GM19351 (cell line): ENCODE results near the gene ZBTB20.

Experiments
- ATAC-seq: cut with Tn5 transposase; IDR thresholded peaks from one replicate; pipeline ENCODE4 v1.9.1; 2021; ENCODE audit warnings: mild to moderate bottlenecking, moderate library complexity; ENCODE audit not compliant: unreplicated experiment

The ZBTB20 gene

DNA sequence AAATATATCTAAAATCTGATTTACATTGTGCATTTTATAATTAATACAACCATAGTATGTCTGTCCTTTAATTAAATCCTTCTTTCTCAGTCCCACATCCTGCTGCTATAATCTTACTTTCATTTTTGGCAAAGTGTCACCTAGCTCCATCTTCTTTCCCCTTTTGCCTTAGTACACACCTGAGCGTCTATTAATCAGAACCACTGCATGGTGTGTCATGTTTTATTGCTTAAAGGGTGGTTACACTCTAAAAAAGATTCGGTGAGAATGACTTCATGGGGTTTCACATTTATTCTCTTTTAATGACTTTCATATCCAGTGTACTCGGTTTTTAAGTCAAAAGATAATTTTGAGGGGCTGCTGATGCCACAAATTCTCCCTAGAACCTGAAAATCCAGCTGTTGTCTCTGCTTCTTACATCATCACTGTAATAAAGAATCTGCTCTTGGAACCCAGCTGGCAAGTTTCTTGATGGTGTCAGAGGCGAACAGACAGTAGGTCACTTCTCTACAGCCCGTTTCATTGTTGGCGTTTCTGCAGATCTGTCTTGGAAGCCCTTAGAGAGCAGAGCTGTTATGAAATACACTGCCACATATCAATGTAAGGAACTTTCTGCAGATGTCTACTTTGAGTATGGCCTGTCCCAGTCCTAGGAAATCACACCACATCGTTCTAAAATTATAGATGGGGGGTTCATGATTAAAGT, 753.6 kb downstream of the ZBTB20 start:
- ATAC-seq: no peak

GRCh38 chr3:114392831-114393230, 754.3 kb downstream of the ZBTB20 start:
- no peak for ATAC-seq

DNA sequence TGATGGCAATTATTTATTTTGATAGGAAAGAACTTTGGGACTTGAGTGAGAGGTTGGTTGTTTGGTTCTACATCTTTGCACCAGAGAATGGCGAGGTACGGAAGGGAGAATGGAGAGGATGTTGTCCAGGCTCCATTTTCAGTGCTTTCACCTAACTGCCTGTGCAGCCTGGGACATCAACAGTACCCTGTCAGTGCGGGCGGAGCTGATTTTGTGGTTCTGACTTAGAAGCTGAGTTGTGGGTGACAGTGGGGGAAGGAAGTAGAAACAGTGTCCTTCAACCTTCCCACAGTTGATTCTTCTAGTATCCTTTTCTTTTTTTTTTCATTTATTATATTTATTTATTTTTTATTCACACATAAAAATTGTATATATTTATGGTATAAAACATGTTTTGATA, 757.9 kb downstream of the ZBTB20 start:
- ATAC-seq: no peak

GRCh38 chr3:114384558-114384903, 762.6 kb downstream of the ZBTB20 start:
- no peak for ATAC-seq

DNA sequence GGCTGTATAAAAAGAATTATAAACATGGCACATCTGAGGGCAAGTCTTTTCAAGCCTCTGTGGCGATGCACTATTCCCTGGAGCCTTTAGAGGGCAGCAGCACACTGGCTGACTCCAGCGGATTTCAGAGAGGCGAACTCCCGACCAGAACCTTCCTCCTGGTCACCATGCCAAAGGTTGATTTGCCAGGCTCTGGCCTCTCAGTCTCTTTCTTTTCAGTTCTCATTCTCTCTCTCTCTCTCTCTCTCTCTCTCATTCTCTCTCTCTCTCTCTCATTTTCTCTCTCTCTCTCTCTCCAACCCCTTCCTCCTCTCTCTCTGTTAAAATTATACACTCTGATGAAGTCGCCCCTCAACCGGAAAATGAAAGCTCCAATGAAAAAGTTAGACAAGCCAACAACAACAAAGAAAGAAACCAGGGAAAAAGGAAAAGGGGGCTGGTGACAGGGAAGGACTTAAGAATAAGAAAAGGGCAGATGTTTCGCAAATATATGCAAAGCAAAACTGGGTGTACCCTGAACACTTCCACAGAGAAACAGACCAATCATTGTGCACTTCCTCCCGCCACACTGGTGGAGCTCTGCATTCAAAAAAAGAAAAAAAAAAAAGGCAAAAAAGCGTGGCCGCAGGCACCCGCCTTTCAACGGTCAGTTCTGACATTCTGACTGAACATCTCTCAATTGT, 763.1 kb downstream of the ZBTB20 start:
- ATAC-seq: peak; percentile 91

GRCh38 chr3:114380233-114380651, 766.8 kb downstream of the ZBTB20 start:
- ATAC-seq: no peak

DNA sequence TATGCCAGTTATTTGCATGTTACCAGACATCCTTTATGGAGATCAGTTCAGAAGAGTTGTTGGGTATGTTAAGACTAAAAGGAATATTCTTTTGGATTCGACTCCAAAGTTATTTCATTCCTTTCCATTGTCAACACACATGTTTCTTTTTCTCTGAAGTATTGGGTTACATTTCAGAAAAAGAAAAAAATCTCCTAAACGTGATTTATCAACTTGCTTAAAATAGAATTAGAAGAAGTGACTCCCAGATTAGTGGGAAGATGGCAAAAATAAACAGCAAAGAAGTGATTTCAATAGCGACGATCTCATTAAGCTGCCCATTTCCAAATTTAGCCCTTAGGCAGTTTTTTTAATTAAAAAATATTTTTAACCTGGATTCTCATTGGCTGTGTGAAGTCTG, 767.8 kb downstream of the ZBTB20 start:
- ATAC-seq: no peak

GRCh38 chr3:114378760-114379159, 768.3 kb downstream of the ZBTB20 start:
- peak; percentile 68 for ATAC-seq

GRCh38 chr3:114377426-114377825, 769.7 kb downstream of the ZBTB20 start:
- no peak for ATAC-seq

- no peak for ATAC-seq
Observed at GRCh38 chr3:114376516-114377185, 770.4 kb downstream of the ZBTB20 start.

DNA sequence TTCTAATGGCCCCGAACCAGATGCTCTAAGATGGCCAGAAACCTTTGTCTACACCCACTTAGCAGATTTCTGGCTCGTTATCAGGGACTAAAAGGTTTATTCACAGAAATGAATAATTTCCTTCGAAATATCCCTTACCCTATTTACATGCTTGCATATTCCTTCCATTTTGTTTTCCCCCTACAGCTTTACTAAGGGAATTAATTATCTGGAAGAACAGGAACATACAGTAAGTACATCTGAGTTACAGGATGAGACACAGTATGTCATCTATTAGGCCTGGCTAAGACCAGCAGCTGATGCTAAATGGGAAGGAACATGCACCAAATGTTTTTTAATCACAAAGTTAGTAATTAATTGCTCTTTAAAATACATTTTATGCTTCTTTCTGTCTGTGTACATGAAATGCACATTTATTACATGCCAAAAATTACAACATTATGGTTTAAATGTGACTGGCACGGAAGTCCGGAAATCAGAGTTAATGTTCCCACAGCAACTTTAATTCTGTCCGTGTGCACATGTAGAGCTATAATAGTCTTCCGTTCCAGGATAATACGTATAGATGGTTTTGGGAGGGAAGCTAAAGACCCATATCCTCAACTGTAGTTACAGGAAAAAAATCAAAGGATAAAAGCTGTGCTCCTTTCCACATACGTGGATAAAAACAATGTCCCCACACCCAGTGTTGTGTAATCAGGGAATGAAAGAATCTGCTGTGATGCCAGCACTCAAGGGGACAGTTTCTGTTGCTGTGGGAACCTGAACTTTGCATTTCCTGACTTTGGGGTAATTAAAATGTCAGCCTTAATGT, 771.3 kb downstream of the ZBTB20 start:
- no peak for ATAC-seq

DNA sequence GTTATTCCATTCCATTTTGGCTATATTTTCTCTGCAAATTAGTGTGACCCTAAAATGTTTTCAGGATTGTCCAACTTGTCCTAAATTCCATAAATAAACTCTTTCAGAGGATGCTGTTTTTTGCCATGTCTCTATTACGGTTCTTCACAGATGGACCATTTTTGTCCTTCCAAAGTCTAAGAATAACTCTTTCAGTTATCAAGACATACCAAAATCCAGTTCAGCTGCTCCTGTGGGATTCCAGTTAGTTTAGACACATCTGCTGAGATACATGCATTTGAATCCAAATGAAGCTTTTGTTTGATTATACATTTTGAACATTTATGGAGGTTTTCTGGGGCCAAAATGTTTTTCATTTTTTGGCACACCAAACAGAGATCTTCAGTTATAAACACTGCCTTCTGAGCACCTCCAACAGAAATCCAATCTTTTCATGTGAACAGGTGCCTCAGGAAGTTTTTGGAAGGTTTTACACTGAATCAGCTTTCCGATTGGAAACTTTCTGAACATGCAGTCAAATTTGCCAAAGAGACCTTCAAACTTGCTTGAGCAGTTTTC, 772.6 kb downstream of the ZBTB20 start:
- ATAC-seq: no peak

DNA sequence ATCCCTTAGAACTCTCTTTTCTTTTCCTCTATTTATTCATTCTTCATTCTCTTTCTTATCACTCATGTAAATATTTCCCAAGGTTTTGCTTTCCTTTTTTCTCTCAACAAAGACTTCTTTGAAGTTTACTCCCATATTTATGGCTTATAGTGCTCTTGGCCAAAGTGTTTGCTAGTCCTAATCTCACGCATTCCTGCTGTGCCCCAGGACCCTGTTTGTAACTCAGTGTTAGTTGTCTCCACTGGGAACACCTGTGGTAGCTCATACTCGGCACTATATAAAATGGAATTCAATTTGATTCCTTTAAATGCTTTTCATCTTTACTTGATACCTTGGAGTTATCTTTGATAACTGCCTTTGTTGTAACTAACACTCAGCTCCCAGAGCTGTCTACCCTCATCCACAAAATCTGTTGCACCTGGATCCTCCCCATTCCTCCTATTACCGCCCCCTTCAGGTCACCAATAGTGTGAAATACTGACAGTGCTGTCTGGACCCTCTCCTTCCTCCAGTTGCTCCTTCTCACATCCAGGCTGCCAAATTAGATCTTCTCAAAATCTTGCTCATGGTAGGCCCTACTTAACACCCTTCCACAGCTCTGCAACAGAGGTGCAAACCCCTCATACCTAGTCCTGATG, 776.4 kb downstream of the ZBTB20 start:
- no peak for ATAC-seq

- no peak for ATAC-seq
Observed at GRCh38 chr3:114365909-114366308, 781.2 kb downstream of the ZBTB20 start.

DNA sequence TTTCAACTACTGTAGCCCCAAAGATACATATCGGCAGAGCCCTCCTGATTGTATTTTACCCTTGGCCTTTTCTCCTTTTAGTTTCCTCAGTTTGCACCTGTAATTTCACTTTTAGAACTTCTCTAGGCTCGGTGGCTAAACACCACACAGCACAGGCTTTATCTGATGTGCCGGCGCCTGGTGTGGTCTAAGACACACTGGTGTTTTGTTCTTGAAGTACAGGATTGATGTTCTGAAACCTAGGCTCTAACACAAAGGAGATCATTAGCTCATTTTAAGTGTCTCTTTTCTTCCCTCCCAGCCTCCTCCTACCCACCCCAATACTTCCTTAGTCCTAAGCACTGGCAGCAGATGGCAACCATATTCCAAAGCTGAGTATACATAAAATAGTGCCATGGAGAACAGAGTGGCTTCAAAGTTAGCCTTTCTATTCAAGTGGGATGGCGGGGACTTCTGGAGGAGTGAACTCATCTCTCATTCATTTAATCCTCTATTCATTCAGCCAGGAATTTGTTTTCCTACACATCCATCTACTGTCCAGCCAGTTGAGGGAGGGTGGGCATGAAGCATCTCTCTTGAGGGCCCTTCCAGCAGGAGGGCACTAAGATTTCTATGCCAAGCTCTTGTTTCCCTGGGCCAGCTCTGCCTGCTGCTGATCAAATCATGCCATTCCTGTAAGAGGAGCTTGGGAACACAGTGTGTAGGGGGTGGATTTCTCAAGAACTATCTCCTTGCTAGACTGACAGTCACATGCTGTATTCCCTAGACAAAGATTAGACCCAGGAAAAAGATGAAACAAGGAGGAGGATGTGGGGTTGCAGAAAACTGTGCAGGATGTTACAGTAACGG, 782.1 kb downstream of the ZBTB20 start:
- no peak for ATAC-seq

DNA sequence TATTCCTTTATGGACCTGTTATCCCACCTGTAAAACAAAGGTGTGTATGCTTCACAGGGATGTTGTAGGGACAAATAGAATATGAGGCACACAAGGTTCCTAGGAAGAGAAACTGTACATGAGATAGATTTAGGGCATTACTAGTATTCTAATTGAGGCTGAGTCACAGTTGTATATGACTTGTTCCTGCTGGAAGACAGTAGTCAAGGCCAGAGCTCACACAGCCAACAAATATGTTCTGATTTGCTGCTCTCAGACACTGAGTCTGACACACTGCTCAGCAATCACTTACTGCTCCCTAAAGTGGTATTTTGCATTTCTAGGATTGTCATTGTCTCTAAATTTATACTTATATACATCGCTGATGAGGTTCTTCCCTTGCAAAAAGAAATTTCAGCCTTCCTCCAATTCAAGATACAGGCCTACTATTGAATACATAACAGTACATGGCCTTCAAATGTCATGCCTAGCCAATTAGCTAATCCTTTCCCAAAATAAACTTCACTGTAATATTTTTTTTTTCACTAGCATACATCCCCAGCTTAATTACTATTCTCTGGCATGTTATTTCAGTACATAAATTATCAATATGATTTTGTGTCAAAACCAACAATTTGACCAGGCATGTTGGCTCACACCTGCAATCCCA, 783.4 kb downstream of the ZBTB20 start:
- no peak for ATAC-seq

DNA sequence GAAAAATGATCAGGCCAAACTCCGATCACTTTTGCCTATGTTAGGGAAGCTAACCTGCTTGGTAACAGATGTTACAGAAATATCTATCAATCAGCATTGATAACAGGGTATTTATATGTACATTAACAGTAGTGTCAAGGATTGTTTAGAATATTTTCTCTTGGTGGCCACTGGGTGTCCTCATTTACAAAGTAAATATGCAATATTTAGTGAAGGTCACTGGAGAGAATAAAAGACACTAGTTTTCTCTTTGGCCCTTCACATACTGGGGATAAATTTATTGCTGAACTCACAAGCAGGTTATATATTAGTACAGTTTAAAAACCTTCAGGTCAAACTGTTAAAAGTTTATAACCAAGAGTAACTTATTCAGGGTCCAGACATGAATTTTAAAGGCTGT, 784.3 kb downstream of the ZBTB20 start:
- ATAC-seq: no peak

DNA sequence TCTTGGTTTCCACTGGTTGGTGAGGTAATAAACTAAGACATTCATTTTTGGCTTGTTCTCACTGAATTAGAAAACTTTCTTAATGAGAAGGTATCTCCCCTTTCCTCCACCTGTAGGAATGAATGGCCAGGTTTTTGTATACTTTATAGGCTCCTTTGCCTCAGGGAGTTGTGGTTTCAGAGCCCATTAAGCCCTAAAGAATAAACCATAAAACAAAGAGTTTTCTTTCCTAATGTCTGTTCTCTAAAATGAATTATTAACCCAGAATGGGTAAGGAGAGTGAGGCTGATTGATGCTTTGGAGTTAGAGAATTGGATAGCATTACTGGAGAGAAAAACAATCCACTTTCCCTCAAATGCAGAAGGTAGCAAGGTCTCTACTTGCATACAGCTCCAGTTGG, 785.7 kb downstream of the ZBTB20 start:
- ATAC-seq: no peak

- no peak for ATAC-seq
Observed at GRCh38 chr3:114356525-114356924, 790.6 kb downstream of the ZBTB20 start.
